Measurements from ENCODE around the gene MYL3.

DNA sequence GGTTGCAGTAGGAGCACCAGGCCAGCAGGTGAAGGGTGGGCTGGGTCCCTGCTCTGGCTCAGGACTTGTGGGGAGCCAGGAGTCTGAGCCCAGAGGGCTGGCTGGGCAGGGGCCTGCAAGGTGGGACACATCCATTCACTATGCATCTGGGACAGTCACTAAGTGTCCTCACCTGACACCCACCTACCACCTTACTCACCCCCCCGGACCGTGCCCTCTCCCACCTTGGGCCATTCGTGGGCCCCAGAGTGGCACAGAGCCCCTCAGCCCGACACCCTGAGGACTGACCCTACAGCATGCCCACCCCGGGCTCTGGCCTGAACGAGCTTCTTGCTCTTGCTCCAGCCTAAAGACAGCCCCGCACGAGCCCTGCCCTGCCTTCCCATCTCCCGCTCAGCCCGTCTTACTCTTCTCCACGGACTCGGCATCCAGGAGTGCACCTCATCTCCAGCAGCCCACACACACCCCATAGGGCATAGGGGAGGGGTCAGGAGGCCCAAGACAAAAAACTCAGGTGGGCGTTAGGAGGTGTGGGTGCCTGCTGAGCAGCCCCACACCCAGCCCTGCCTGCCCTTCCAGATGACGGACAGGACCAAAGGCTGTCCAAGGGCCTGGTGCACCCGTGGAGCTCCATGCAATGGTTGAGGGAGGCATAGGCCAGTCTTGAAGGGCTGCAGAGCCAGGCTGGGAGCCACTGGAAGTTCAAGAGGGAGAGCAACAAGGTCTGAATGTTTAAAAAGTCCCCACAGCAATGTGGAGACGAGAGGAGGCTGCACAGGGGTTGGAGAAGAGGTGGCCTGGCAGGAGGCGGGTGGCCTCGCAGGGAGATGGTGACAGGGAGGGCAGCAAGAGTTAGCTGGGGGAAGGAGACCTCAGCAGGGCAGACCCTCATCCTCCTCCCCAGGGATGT lies 41.3 kb upstream of the MYL3 start:
- TF ChIP-seq FOXM1 (IDR thresholded peaks at IDR 0.05; ENCODE audit: borderline replicate concordance, low read depth) (no peak), YY1 (IDR thresholded peaks at IDR 0.05; ENCODE audit: low read depth) (no peak), EGR1 (IDR thresholded peaks at IDR 0.05) (no peak), EP300 (IDR thresholded peaks at IDR 0.05; ENCODE audit: borderline replicate concordance) (no peak), NFIC (IDR thresholded peaks at IDR 0.05) (no peak), TAF1 (IDR thresholded peaks at IDR 0.05; ENCODE audit: low read depth) (no peak), RAD21 (IDR thresholded peaks at IDR 0.05; ENCODE audit: low read depth) (no peak), CREB1 (IDR thresholded peaks at IDR 0.05; ENCODE audit: low read depth) (no peak), ZBTB7A (IDR thresholded peaks at IDR 0.05; ENCODE audit: low read depth) (no peak), TEAD4 (IDR thresholded peaks at IDR 0.05) (no peak)
- TF ChIP-seq, protein P1, sequence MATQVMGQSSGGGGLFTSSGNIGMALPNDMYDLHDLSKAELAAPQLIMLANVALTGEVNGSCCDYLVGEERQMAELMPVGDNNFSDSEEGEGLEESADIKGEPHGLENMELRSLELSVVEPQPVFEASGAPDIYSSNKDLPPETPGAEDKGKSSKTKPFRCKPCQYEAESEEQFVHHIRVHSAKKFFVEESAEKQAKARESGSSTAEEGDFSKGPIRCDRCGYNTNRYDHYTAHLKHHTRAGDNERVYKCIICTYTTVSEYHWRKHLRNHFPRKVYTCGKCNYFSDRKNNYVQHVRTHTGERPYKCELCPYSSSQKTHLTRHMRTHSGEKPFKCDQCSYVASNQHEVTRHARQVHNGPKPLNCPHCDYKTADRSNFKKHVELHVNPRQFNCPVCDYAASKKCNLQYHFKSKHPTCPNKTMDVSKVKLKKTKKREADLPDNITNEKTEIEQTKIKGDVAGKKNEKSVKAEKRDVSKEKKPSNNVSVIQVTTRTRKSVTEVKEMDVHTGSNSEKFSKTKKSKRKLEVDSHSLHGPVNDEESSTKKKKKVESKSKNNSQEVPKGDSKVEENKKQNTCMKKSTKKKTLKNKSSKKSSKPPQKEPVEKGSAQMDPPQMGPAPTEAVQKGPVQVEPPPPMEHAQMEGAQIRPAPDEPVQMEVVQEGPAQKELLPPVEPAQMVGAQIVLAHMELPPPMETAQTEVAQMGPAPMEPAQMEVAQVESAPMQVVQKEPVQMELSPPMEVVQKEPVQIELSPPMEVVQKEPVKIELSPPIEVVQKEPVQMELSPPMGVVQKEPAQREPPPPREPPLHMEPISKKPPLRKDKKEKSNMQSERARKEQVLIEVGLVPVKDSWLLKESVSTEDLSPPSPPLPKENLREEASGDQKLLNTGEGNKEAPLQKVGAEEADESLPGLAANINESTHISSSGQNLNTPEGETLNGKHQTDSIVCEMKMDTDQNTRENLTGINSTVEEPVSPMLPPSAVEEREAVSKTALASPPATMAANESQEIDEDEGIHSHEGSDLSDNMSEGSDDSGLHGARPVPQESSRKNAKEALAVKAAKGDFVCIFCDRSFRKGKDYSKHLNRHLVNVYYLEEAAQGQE (IDR thresholded peaks at IDR 0.05; ENCODE audit: low read depth), result no peak
